HG03097 (cell line): ENCODE measurements around the gene SULT6B1.

Source experiments
- ATAC-seq: cut with Tn5 transposase; IDR thresholded peaks from one replicate; pipeline ENCODE4 v1.9.1; 2021; ENCODE audit not compliant: unreplicated experiment, low FRiP score

SULT6B1 gene

DNA sequence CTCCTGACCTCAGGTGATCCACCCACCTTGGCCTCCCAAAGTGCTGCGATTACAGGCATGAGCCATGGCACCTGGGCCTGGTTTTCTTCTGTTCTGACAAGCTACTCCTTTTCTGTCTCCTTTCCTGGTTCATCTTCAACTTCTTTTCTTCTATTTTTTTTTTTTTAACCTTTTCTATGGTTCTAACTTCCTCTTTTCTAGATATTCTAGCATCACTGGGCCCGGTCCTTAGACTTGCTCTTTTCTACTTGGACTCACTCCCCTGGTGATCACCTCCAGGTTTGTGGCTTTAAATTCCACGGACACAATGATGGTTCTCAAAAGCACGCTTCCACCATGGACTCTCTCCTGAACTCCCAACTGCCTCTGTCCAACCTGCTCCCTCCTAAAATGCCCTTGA, 33.7 kb downstream of the SULT6B1 start:
- no peak for ATAC-seq

DNA sequence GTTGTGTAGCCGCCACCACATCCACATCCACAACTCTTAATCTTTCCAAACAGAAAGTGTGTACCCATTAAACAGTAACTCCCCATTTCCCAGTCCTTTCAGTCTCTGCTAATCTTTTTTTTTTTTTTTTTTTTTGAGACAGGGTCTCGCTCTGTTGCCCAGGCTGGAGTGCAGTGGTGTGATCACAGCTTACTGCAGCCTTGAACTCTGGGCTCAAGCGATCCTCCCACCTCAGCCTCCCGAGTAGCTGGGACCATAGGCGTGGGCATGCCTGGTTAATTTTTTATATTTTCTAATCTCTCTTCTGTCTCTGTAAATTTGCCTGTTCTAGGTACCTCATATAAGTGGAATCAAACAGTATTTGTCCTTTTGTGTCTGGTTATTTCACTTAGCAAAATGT, 35.2 kb downstream of the SULT6B1 start:
- ATAC-seq: no peak

DNA sequence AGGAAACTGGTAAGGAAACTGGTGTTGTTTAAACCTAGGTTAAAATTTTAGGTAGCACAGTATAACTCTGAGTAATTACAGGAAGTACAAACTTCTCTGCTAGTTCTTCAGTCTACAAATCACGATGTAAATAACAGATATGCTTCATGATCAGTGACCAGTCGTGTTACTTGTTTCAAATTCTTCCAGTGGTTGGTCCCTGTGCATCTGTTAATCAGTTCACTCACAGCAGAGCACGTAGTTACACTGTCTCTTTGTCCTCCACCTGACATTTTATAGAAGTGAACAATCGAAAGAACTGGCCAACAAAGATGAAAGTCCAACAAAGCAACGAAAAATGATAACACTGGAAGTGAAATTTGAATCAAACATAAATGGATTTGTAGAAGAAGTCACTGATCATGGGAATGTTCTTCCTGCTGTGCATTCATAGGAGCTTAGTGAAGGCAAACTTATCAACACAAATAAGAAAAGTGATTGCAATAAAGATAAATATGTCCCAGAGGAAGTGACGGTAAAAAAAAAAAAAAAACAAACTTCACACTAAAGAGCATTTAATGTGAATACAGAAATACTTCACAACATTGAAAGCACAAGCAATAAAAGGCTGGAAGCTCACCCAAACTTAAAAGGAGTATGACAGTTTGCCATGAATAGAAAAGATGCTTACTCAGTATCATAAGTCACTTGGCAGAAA, 38.7 kb downstream of the SULT6B1 start:
- ATAC-seq: no peak

DNA sequence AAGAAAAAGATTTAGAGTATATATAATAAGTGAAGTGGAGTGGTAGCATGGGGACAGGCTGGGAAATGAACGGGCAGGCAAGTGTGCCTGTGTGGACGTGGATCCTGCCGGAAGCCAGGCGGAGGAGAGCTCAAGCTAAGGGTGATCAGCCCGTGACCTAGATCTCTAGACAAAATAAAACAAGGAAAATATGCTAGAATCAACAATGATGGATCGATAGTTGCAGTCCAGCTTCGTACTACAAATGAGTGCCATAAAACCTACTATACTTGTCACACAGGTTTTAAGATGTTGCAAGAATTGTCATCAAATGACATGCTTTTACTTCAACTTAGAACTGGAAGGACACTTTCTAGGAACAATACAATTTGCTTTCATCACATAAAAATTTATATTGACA, 40.1 kb downstream of the SULT6B1 start:
- ATAC-seq: no peak

DNA sequence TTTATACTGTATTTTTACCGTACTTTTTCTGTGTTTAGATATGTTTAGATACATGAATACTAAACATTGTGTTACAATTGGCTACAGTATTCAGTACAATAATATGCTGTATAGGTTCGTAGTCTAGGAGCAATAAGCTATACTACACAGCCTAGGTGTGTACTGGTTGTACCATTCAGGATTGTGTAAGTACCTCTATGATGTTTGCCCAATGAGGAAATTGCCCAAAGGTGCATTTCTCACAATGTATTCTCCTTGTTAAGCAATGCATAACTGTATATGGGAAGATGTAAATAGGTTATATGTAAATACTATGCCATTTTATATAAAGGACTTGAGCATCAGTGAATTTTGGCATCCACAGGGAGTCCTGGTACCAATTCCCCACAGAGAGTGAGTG, 42.4 kb downstream of the SULT6B1 start:
- ATAC-seq: no peak

DNA sequence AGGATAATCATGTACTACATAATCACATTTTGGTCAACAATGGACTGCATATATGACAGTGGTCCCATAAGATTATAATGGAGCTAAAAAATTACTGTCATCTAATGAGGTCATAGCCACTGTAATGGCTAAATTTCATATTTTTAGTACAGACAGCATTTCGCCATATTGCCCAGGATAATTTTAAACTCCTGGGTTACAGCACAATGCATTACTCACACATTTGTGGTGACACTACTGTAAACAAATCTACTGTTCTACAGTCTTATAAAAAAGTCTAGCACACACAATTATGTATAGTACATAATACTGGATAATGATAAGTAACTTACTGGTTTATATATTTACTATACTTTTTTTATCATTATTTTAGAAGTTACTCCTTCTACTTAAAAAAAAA, 44.5 kb downstream of the SULT6B1 start:
- no peak for ATAC-seq

DNA sequence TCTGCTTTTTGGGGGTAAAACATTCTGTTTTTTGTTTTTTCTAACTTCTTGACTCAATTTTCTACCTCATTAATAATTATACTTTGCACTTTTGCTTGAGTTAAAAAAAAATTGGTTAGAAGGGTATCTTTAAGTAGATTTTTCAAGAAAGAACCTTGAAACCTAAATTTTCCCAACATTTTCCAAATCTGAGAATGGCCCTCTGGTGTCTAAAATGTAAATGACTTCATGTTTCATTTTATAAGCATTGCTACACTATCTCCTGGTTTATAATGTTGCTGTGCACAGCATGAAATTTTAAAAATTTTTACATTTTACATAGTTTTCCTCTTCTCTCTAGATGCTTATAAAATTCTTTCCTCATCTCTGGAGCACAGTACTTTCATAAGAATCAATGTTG, 45.9 kb downstream of the SULT6B1 start:
- ATAC-seq: no peak

DNA sequence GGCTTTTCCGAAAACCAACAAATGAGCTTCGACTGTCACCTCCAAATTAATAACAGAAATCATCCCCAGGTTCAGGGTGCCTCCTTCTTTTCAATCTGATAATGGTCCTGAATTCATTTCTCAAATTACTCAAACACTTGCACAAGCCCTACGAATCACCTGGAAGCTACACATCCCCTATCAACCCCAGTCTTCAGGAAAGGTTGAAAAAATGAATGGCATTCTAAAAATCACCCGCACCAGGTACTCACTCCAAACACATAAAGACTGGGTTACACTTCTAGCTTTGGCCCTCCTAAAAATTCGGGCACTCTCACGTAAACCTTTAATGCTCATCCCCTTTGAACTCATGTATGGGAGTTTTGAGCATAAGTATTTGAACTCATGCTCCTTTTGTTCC, 55.6 kb downstream of the SULT6B1 start:
- ATAC-seq: no peak

DNA sequence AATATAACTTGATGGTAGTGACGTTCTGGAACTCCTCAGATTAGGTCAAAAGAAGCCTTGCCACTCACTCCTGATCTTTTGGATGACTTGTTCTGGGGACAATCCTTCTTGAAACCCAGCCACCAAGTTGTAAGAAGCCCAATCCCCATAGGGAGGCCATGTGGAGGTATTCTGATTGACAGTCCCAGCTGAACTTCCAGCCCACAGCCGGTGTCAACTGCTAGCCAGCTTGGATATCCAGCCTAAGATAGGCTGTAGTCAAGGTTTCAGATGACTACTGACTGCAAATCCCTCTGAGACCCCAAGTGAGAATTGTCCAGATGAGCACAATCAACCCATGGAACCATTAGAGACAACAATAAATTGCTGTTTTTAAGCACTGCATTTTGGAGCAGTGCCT, 63.1 kb downstream of the SULT6B1 start:
- no peak for ATAC-seq

DNA sequence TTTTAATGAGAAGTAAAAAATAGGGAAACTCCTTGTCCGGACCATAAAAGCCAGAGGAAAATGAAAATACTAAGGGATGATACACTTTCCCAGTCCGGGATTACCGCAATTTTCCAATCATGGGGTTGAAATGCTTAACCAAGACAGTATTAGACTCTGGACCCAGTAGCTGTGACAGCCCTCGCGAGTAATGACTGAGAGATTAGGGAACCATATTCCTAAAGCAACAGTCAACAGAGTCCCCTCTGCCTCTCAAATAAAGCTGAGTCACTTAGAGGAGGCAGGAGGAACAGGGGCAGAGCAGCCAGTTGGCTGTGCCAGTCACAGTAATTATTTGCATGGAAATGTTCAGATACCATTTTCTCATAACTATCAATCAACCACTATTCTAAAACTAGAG, 69.3 kb downstream of the SULT6B1 start:
- no peak for ATAC-seq
